Measurements from ENCODE around the gene P2RX7.

DNA sequence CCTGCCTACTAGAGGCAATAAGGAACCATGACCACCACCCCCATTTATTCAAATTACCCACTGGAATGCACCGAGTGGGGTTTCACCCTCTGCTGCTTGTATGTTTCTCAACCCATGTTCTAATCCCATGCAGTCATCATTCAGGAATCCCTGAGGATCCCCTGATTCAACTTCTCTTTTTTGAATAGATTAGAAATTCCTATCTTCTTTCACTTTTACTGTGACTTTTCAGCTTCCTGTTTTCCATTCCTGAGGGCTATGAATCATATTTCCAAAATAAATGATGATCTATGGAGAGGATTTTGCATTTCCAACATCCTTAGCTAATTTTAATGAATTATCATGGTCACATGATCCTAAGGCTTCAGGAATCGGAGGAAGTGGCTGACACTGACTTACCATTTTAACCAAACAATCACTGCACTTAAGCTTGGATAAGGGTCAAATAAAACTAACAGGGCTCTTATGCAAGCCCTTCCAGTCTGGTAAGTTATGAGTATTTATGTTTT is 57.9 kb downstream of the P2RX7 start:
- TF ChIP-seq CTCF (IDR thresholded peaks at IDR 0.05; ENCODE audit: insufficient read depth, low read length, poor library complexity, severe bottlenecking) (no peak), EZH2phosphoT487 (conservative IDR thresholded peaks at IDR 0.05; ENCODE audit: low read length) (no peak)
